Neural progenitor cell (in vitro differentiated cells): Measurements from ENCODE around the gene ARHGEF11. TPM values are rescaled to one million over a fixed set of nuclear protein-coding genes. Genes with fewer than 3 reads are reported as not detected.
A peak's percentile ranks its signal among the peaks of the same experiment; 100 is the strongest.

Experiments used
- DNase-seq: peaks from one replicate; pipeline ENCODE4 v3.0.0-alpha.2; 2016; ENCODE audit warnings: low spot score
- H2AFZ ChIP-seq: fragments of 200-600 bp; sonication (generic); replicated peaks from 2 replicates; pipeline ENCODE4 v1.6.1; 2016; ENCODE audit warnings: antibody characterized with exemption
- H3F3A ChIP-seq: fragments of 200-600 bp; sonication (generic); 2 replicates; pipeline ENCODE4 v1.6.1; 2016; ENCODE audit warnings: antibody characterized with exemption, low read depth
- H3K27ac ChIP-seq: fragments of 200-600 bp; sonication (generic); 2 replicates; pipeline ENCODE4 v1.5.1; 2016; ENCODE audit warnings: mild to moderate bottlenecking
- H3K27me3 ChIP-seq: fragments of 200-600 bp; sonication (generic); 2 replicates; pipeline ENCODE4 v1.6.1; 2016; ENCODE audit warnings: mild to moderate bottlenecking, moderate library complexity
- H3K36me3 ChIP-seq: fragments of 200-600 bp; sonication (generic); 2 replicates; pipeline ENCODE4 v1.5.1; 2016
- H3K4me1 ChIP-seq: fragments of 200-600 bp; sonication (generic); 2 replicates; pipeline ENCODE4 v1.6.1; 2016; ENCODE audit warnings: mixed run types
- H3K4me2 ChIP-seq: fragments of 200-600 bp; sonication (generic); 2 replicates; pipeline ENCODE4 v1.6.1; 2016
- H3K4me3 ChIP-seq: fragments of 200-600 bp; sonication (generic); 2 replicates; pipeline ENCODE4 v1.5.1; 2016
- H3K79me2 ChIP-seq: fragments of 200-600 bp; sonication (generic); 2 replicates; pipeline ENCODE4 v1.6.1; 2016; ENCODE audit warnings: low read depth
- H3K9ac ChIP-seq: fragments of 200-600 bp; sonication (generic); 2 replicates; pipeline ENCODE4 v1.6.1; 2016
- H3K9me3 ChIP-seq: fragments of 200-600 bp; sonication (generic); 2 replicates; pipeline ENCODE4 v1.5.1; 2016; ENCODE audit warnings: low read depth
- H4K20me1 ChIP-seq: fragments of 200-600 bp; sonication (generic); 2 replicates; pipeline ENCODE4 v1.6.1; 2016; ENCODE audit warnings: low read depth
- H3K27ac Mint-ChIP-seq: 3 replicates; pipeline ENCODE4 v1.8.0; 2021; ENCODE audit warnings: mixed read lengths
- H3K27me3 Mint-ChIP-seq: 2 replicates; pipeline ENCODE4 v1.8.0; 2022; ENCODE audit warnings: low read depth, mild to moderate bottlenecking, inconsistent platforms, moderate library complexity, mixed read lengths; ENCODE audit not compliant: insufficient read depth
- H3K36me3 Mint-ChIP-seq: 3 replicates; pipeline ENCODE4 v1.8.0; 2021; ENCODE audit warnings: mixed read lengths
- H3K4me1 Mint-ChIP-seq: 3 replicates; pipeline ENCODE4 v1.8.0; 2021; ENCODE audit warnings: mixed read lengths
- H3K4me3 Mint-ChIP-seq: 3 replicates; pipeline ENCODE4 v1.8.0; 2021; ENCODE audit warnings: mild to moderate bottlenecking, moderate library complexity, mixed read lengths
- H3K9me3 Mint-ChIP-seq: 3 replicates; pipeline ENCODE4 v1.8.0; 2020; ENCODE audit warnings: mixed read lengths
- EZH2 ChIP-seq: fragments of 200-600 bp; sonication (generic); IDR thresholded peaks from 2 replicates; pipeline ENCODE4 v1.6.1; 2017; ENCODE audit warnings: antibody characterized with exemption, mild to moderate bottlenecking, moderate library complexity
- EZH2phosphoT487 ChIP-seq: fragments of 200-600 bp; sonication (generic); IDR thresholded peaks from 2 replicates; pipeline ENCODE4 v1.6.1; 2017; ENCODE audit warnings: antibody characterized with exemption
- total RNA-seq: library from RNA; depleted of rRNA; stranded (reverse); fragments of >200 nt; gene quantifications from 2 replicates; pipeline ENCODE4 v1.2.3, GENCODE V29; 2015; ENCODE audit warnings: low replicate concordance
- TF ChIP-seq, protein P1 (sequence below): fragments of 200-600 bp; sonication (generic); IDR thresholded peaks from 2 replicates; pipeline ENCODE4 v1.5.1; 2017; ENCODE audit warnings: antibody characterized with exemption, mild to moderate bottlenecking

The ARHGEF11 gene
- total RNA-seq, 1 donor from 2014 or later = 31.9 TPM

DNA sequence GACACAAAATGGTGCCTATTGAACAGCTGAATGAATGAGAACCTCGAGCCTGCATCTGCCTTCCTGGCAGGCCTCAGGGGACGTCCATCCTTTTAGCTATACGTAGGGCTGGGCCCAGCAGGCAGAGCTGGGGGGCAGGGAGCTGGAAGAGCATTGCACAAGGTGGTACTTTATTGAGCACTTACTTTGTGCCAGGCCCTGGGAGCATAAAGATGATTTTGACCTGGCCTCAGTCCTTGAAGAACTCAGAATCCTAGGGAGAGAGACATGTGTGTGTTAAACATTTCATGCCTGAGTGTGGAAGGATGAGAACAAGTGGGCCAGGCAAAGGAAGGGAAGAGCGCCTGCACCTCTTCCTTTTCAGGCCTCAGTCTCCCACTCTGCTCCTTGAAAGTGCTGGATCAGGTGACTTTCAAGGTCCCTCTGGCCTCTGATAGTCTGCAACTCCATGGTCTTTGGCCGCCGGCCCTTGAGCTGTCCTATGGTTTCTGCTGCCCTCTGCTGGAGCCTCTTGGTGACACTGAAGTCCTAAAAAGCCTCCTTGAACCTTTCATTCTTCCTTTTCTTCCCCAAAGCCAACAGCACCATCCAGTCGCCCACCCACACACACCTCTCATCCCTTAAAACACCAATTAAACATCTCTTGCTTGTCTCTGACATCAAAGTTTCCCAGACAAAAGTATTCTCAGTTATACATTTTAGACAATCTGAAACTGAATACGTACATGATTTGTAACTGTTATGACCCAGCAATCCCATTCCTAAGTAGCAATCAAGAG lies 155.6 kb downstream of the ARHGEF11 start:
- Histone ChIP-seq H3K4me2 (no peak overlapping the region), H3K4me1 (peaks cover 31% of the 10 kb centered on the region), H4K20me1 (peaks cover 6% of the 10 kb centered on the region), H3K27me3 (peaks cover 68% of the 10 kb centered on the region), H2AFZ (no peak overlapping the region), H3K27ac (no peak overlapping the region), H3K9me3 (no peaks in the 10 kb centered on the region), H3K4me3 (no peak overlapping the region), H3F3A (peaks cover 14% of the 10 kb centered on the region), H3K9ac (no peak overlapping the region), H3K79me2 (no peaks in the 10 kb centered on the region), H3K36me3 (no peaks in the 10 kb centered on the region)
- peak overlapping the region; percentile 3 for H3K4me3 Mint-ChIP-seq
- no peak for TF ChIP-seq EZH2phosphoT487
- no peak for TF ChIP-seq EZH2
- TF ChIP-seq, protein P1, sequence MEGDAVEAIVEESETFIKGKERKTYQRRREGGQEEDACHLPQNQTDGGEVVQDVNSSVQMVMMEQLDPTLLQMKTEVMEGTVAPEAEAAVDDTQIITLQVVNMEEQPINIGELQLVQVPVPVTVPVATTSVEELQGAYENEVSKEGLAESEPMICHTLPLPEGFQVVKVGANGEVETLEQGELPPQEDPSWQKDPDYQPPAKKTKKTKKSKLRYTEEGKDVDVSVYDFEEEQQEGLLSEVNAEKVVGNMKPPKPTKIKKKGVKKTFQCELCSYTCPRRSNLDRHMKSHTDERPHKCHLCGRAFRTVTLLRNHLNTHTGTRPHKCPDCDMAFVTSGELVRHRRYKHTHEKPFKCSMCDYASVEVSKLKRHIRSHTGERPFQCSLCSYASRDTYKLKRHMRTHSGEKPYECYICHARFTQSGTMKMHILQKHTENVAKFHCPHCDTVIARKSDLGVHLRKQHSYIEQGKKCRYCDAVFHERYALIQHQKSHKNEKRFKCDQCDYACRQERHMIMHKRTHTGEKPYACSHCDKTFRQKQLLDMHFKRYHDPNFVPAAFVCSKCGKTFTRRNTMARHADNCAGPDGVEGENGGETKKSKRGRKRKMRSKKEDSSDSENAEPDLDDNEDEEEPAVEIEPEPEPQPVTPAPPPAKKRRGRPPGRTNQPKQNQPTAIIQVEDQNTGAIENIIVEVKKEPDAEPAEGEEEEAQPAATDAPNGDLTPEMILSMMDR = peak; percentile 88
- DNase-seq = peak; percentile 89
- peaks cover 42% of the 10 kb centered on the region for H3K4me1 Mint-ChIP-seq
- no peaks in the 10 kb centered on the region for H3K36me3 Mint-ChIP-seq
- no peaks in the 10 kb centered on the region for H3K9me3 Mint-ChIP-seq
- H3K27me3 Mint-ChIP-seq = peaks cover 38% of the 10 kb centered on the region
- H3K27ac Mint-ChIP-seq = no peak overlapping the region

DNA sequence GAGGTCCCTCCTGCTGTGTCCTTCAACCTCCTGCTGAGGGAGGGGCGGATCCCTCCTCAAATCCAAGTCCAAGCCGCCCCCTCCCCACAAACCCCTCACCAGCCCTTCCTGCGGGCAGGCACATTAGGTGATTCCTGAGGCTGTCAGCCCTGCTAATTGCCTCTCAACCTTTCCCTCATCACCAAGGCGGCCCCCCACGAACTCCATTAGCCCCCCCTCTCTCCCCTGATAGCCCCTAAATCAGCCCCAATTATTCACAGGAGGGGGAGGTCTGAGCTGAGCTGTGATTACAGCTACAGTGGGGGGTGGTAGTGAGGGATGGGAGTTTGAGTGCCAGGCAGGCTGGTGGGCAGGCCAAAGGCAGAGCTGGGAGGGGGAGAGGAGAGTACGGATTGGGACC lies 157.8 kb downstream of the ARHGEF11 start:
- peaks cover 50% of the 10 kb centered on the region for H3K4me1 Mint-ChIP-seq
- Histone ChIP-seq H3K9me3 (no peaks in the 10 kb centered on the region), H4K20me1 (no peaks in the 10 kb centered on the region), H3K4me3 (no peak overlapping the region), H3K9ac (no peak overlapping the region), H3K4me2 (peak overlapping the region; percentile 22), H3F3A (peaks cover 6% of the 10 kb centered on the region), H3K4me1 (peaks cover 30% of the 10 kb centered on the region), H3K27me3 (peaks cover 45% of the 10 kb centered on the region), H2AFZ (no peak overlapping the region), H3K36me3 (no peaks in the 10 kb centered on the region), H3K79me2 (no peaks in the 10 kb centered on the region), H3K27ac (no peak overlapping the region)
- no peak overlapping the region for H3K27ac Mint-ChIP-seq
- peaks cover 34% of the 10 kb centered on the region for H3K27me3 Mint-ChIP-seq
- H3K36me3 Mint-ChIP-seq = no peaks in the 10 kb centered on the region
- no peaks in the 10 kb centered on the region for H3K9me3 Mint-ChIP-seq
- H3K4me3 Mint-ChIP-seq = no peak overlapping the region
- no peak for DNase-seq
- no peak for TF ChIP-seq EZH2
- no peak for TF ChIP-seq EZH2phosphoT487
- TF ChIP-seq, protein P1 = no peak

DNA sequence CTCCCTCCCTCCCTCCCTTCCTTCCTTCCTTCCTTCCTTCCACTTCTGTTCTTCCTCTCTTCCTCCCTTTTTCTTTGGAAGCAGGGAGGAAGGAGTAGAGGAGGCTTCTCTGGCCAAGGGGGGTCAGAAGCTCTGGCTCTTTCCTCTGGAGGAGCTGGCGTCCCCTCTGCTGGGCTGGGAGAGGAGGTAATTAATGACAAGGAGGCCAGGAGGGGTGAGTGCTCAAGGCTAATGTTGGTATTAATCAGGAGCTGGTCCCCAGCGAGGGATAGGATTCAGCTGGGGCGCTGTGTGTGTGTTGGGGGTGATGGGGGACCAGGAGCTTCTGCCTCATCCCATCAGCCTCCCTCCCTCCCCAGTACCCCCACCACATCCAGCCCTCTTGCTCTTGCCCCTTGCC lies 158.2 kb downstream of the ARHGEF11 start:
- Mint-ChIP-seq H3K27me3 (peaks cover 32% of the 10 kb centered on the region), H3K9me3 (no peaks in the 10 kb centered on the region), H3K4me3 (peak overlapping the region; percentile 34), H3K36me3 (no peaks in the 10 kb centered on the region), H3K4me1 (peaks cover 50% of the 10 kb centered on the region), H3K27ac (peak overlapping the region; percentile 55)
- Histone ChIP-seq H3K79me2 (no peaks in the 10 kb centered on the region), H3K27ac (no peak overlapping the region), H3K36me3 (no peaks in the 10 kb centered on the region), H3K9ac (no peak overlapping the region), H3K27me3 (peaks cover 41% of the 10 kb centered on the region), H4K20me1 (no peaks in the 10 kb centered on the region), H3K4me2 (peak overlapping the region; percentile 22), H3K4me3 (no peak overlapping the region), H2AFZ (no peak overlapping the region), H3K4me1 (peaks cover 30% of the 10 kb centered on the region), H3F3A (peaks cover 6% of the 10 kb centered on the region), H3K9me3 (no peaks in the 10 kb centered on the region)
- no peak for TF ChIP-seq EZH2phosphoT487
- TF ChIP-seq, protein P1 = no peak
- DNase-seq = no peak
